GM21737 (cell line): Measurements from ENCODE around the gene ATP1B1.

Experiments
- ATAC-seq: cut with Tn5 transposase; IDR thresholded peaks from one replicate; pipeline ENCODE4 v1.9.1; 2021; ENCODE audit warnings: mild to moderate bottlenecking, moderate library complexity; ENCODE audit not compliant: unreplicated experiment

The ATP1B1 gene

GRCh38 chr1:169106095-169106920, at the start of gene ATP1B1:
TSS of gene ATP1B1 (plus strand) at chr1:169106690. CDS start at chr1:169106830, 140 bp downstream.
- peak; percentile 79 for ATAC-seq

- ATAC-seq: no peak
Measured at GRCh38 chr1:169059421-169059820, 47.1 kb upstream of the ATP1B1 start.

- no peak for ATAC-seq
Measured at GRCh38 chr1:169060043-169060722, 46.3 kb upstream of the ATP1B1 start.

- ATAC-seq: no peak
Measured at GRCh38 chr1:169060919-169061639, 45.4 kb upstream of the ATP1B1 start.

- ATAC-seq: no peak
Measured at GRCh38 chr1:169062152-169062551, 44.3 kb upstream of the ATP1B1 start.

GRCh38 chr1:169064103-169064502, 42.4 kb upstream of the ATP1B1 start:
- no peak for ATAC-seq

- no peak for ATAC-seq
Measured at GRCh38 chr1:169070547-169070946, 35.9 kb upstream of the ATP1B1 start.

GRCh38 chr1:169070958-169071357, 35.5 kb upstream of the ATP1B1 start:
- ATAC-seq: no peak

GRCh38 chr1:169072945-169073725, 33.4 kb upstream of the ATP1B1 start:
- ATAC-seq: no peak

GRCh38 chr1:169078163-169078883, 28.2 kb upstream of the ATP1B1 start:
- ATAC-seq: no peak

- no peak for ATAC-seq
Measured at GRCh38 chr1:169081503-169082123, 24.9 kb upstream of the ATP1B1 start.

- ATAC-seq: no peak
Measured at GRCh38 chr1:169085911-169086310, 20.6 kb upstream of the ATP1B1 start.

GRCh38 chr1:169086603-169087455, 19.7 kb upstream of the ATP1B1 start:
- no peak for ATAC-seq

GRCh38 chr1:169087876-169088275, 18.6 kb upstream of the ATP1B1 start:
- ATAC-seq: no peak

GRCh38 chr1:169089776-169090175, 16.7 kb upstream of the ATP1B1 start:
- no peak for ATAC-seq

- ATAC-seq: no peak
Measured at GRCh38 chr1:169090308-169090899, 16.1 kb upstream of the ATP1B1 start.

GRCh38 chr1:169090900-169091311, 15.6 kb upstream of the ATP1B1 start:
- ATAC-seq: peak; percentile 40

GRCh38 chr1:169091480-169091941, 15.0 kb upstream of the ATP1B1 start:
- peak; percentile 57 for ATAC-seq
